Hepatocyte (in vitro differentiated cells): Measurements from ENCODE around the gene KIAA2012.
A peak's percentile ranks its signal among the peaks of the same experiment; 100 is the strongest.

Source experiments
- EZH2 ChIP-seq: fragments of 200-600 bp; sonication (generic); IDR thresholded peaks from 2 replicates; pipeline ENCODE4 v1.6.1; 2016; ENCODE audit warnings: antibody characterized with exemption, mild to moderate bottlenecking, borderline replicate concordance
- TF ChIP-seq, protein P1 (sequence below): fragments of 200-600 bp; sonication (generic); IDR thresholded peaks from 2 replicates; pipeline ENCODE4 v1.5.1; 2016; ENCODE audit warnings: antibody characterized with exemption, mild to moderate bottlenecking; ENCODE audit not compliant: poor library complexity

DNA sequence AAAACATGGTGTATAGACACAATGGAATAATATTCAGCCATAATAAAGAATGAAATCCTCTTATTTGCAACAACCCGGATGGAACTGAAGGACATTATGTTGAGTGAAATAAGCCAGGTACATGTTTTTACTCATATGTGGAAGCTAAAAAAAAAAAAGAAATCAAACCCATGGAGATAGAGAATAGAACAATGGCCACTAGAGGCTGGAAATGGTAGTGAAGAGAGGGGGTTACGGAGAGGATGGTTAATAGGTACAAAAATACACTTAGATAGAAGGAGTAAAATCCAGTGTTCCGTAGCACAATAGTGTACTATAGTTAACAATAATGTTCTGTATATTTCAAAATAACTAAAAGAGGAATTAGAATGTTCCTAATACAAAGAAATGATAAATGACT, 12.8 kb upstream of the KIAA2012 start:
- TF ChIP-seq, protein P1, sequence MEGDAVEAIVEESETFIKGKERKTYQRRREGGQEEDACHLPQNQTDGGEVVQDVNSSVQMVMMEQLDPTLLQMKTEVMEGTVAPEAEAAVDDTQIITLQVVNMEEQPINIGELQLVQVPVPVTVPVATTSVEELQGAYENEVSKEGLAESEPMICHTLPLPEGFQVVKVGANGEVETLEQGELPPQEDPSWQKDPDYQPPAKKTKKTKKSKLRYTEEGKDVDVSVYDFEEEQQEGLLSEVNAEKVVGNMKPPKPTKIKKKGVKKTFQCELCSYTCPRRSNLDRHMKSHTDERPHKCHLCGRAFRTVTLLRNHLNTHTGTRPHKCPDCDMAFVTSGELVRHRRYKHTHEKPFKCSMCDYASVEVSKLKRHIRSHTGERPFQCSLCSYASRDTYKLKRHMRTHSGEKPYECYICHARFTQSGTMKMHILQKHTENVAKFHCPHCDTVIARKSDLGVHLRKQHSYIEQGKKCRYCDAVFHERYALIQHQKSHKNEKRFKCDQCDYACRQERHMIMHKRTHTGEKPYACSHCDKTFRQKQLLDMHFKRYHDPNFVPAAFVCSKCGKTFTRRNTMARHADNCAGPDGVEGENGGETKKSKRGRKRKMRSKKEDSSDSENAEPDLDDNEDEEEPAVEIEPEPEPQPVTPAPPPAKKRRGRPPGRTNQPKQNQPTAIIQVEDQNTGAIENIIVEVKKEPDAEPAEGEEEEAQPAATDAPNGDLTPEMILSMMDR: peak; percentile 15
- TF ChIP-seq EZH2: no peak
